ENCODE results near the gene CSTF1. TPM values are rescaled to one million over a fixed set of nuclear protein-coding genes. Genes with fewer than 3 reads are reported as not detected.

CSTF1 gene
- total and polyA plus RNA-seq, 8 donors: 30.0 to 44.6 (median 41.5) TPM

GRCh38 chr20:56428881-56429280 lies 36.4 kb downstream of the CSTF1 start:
- Histone ChIP-seq H3K27ac (peak overlapping the region; percentile 26 to 66), H3K4me1 (peaks cover 25 to 58% of the 10 kb centered on the region in 2 donors), H3K27me3 (no peaks in the 10 kb centered on the region), H3K9me3 (no peaks in the 10 kb centered on the region), H3K36me3 (no peaks in the 10 kb centered on the region), H3K4me3 (no peak overlapping the region)
- intact Hi-C loops (cut with DNase I): no loop called here
- DNase-seq (no peak), ATAC-seq (no peak)
- TF ChIP-seq CTCF (IDR thresholded peaks at IDR 0.05): no peak

- ATAC-seq (peak; percentile 22), DNase-seq (peak in 1 of 4 donors; percentile 31)
- TF ChIP-seq CTCF (IDR thresholded peaks at IDR 0.05): no peak
- intact Hi-C loops (cut with DNase I): no loop called here
- H3K27me3 ChIP-seq: no peaks in the 10 kb centered on the region
- H3K4me1 ChIP-seq: peaks cover 22 to 52% of the 10 kb centered on the region in 2 donors
- H3K9me3 ChIP-seq: no peaks in the 10 kb centered on the region
- H3K27ac ChIP-seq: peak overlapping the region; percentile 26 to 66
- H3K36me3 ChIP-seq: no peaks in the 10 kb centered on the region
- H3K4me3 ChIP-seq: no peak overlapping the region
Observed at GRCh38 chr20:56429502-56429901, 37.1 kb downstream of the CSTF1 start.

- TF ChIP-seq CTCF (IDR thresholded peaks at IDR 0.05): no peak
- no peaks in the 10 kb centered on the region for H3K27me3 ChIP-seq
- intact Hi-C loops (cut with DNase I): no loop called here
- no peaks in the 10 kb centered on the region for H3K36me3 ChIP-seq
- no peak overlapping the region for H3K4me3 ChIP-seq
- peak in 1 of 4 donors; percentile 5 for DNase-seq
- peaks cover 22 to 48% of the 10 kb centered on the region in 2 donors for H3K4me1 ChIP-seq
- H3K27ac ChIP-seq: peak overlapping the region in 1 of 2 donors; percentile 66
- no peaks in the 10 kb centered on the region for H3K9me3 ChIP-seq
- ATAC-seq: no peak
Observed at GRCh38 chr20:56429941-56430340, 37.5 kb downstream of the CSTF1 start.

DNA sequence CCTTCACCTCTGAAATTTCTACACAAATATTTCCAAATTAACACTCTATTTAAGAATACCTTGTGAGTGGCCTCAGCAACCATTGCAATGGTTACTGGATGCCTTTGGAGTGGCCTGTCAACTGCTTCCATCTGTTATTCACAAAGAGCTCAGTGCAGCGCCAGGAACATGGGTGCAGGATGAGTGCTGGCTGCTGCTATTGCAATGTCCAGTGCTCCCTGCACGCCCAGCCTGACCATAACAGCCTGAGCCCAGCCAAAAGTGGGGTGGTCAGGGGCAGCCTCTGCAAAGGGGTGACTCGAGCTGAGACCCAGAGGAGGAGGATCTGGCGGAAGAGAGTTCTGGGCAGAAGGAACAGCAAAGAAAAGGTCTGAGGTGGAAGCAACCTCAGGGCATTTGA lies 38.0 kb downstream of the CSTF1 start:
- DNase-seq (peak in 3 of 4 donors; percentile 30 to 77 (median 73)), ATAC-seq (peak; percentile 41)
- no peaks in the 10 kb centered on the region for H3K27me3 ChIP-seq
- H3K4me3 ChIP-seq: no peak overlapping the region
- peaks cover 22 to 51% of the 10 kb centered on the region in 2 donors for H3K4me1 ChIP-seq
- no peaks in the 10 kb centered on the region for H3K9me3 ChIP-seq
- no peak for TF ChIP-seq CTCF (IDR thresholded peaks at IDR 0.05)
- peak overlapping the region in 1 of 2 donors; percentile 66 for H3K27ac ChIP-seq
- H3K36me3 ChIP-seq: no peaks in the 10 kb centered on the region
- intact Hi-C loops (cut with DNase I): no loop called here

- H3K36me3 ChIP-seq: no peaks in the 10 kb centered on the region
- ATAC-seq (no peak), DNase-seq (no peak)
- intact Hi-C loops (cut with DNase I): no loop called here
- no peaks in the 10 kb centered on the region for H3K9me3 ChIP-seq
- peaks cover 22 to 51% of the 10 kb centered on the region in 2 donors for H3K4me1 ChIP-seq
- TF ChIP-seq CTCF (IDR thresholded peaks at IDR 0.05): no peak
- H3K4me3 ChIP-seq: no peak overlapping the region
- H3K27me3 ChIP-seq: no peaks in the 10 kb centered on the region
- peak overlapping the region in 1 of 2 donors; percentile 66 for H3K27ac ChIP-seq
Observed at GRCh38 chr20:56430957-56431356, 38.5 kb downstream of the CSTF1 start.

Data from left lung (tissue), 10 donors.